Activated naive CD8-positive, alpha-beta T cell treated with anti-CD3 and anti-CD28 coated beads, Interleukin-2, amount 50 U/mL, for 24 hours (primary cell): ENCODE measurements around the gene ADRB2.

ENCODE experiments used
- ATAC-seq: fragments of 150-1000 bp; cut with Tn5 transposase; one replicate; pipeline ENCODE4 v1.10.0; 2021
- DNase-seq: peaks from one replicate; pipeline ENCODE4 v3.0.0; 2021
- H3K27ac Mint-ChIP-seq: one replicate; pipeline ENCODE4 v1.8.0; 2021; ENCODE audit warnings: mild to moderate bottlenecking, mixed read lengths
- H3K27me3 Mint-ChIP-seq: one replicate; pipeline ENCODE4 v1.8.0; 2021; ENCODE audit warnings: mixed read lengths
- H3K36me3 Mint-ChIP-seq: one replicate; pipeline ENCODE4 v1.8.0; 2021; ENCODE audit warnings: low read depth, mixed read lengths
- H3K4me1 Mint-ChIP-seq: one replicate; pipeline ENCODE4 v1.8.0; 2021; ENCODE audit warnings: mixed read lengths
- H3K4me3 Mint-ChIP-seq: one replicate; pipeline ENCODE4 v1.8.0; 2021; ENCODE audit warnings: mild to moderate bottlenecking, moderate library complexity, mixed read lengths
- H3K9me3 Mint-ChIP-seq: one replicate; pipeline ENCODE4 v1.8.0; 2021; ENCODE audit warnings: mixed read lengths

Gene ADRB2

GRCh38 chr5:148826053-148826738 lies at the start of gene ADRB2:
TSS of gene ADRB2 (plus strand) at chr5:148826611. CDS start at chr5:148826832, 221 bp downstream.
- H3K4me1 Mint-ChIP-seq: peaks cover 48% of the 10 kb centered on the region

DNA sequence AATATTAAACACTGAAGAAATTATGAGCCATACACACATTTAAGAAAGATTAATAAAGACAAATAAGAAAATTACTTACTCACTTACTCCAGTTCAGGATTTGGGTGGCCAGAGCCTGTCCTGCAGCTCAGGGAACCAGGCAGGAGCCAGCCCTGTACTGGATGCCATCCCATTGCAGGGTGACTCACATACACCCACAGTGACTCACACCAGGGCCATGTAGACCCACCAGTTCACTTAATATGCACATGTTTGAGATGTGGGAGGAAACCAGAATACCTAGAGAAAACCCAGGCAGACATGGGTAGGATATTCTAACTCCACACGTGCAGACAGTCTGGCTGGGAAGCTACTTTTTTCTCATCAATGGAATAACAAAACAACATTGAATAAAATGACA lies 49.6 kb upstream of the ADRB2 start:
- H3K4me1 Mint-ChIP-seq: peaks cover 11% of the 10 kb centered on the region
- peaks cover 20% of the 10 kb centered on the region for H3K27me3 Mint-ChIP-seq
- no peak for DNase-seq
- no peaks in the 10 kb centered on the region for H3K36me3 Mint-ChIP-seq
- peak; percentile 99 for ATAC-seq
- H3K4me3 Mint-ChIP-seq: no peak overlapping the region
- H3K27ac Mint-ChIP-seq: no peak overlapping the region
- no peaks in the 10 kb centered on the region for H3K9me3 Mint-ChIP-seq

More at GRCh38 chr5:148826053-148826738, at the start of gene ADRB2:
- peaks cover 21% of the 10 kb centered on the region for H3K27me3 Mint-ChIP-seq
- ATAC-seq (peak; percentile 91), DNase-seq (peak; percentile 86)
- H3K4me3 Mint-ChIP-seq: peak within 1 kb of the TSS; percentile 89
- no peaks in the 10 kb centered on the region for H3K9me3 Mint-ChIP-seq
- H3K27ac Mint-ChIP-seq: peak within 1 kb of the TSS; percentile 32
- H3K36me3 Mint-ChIP-seq: no peaks in the 10 kb centered on the region

- ATAC-seq (no peak), DNase-seq (no peak)
- Mint-ChIP-seq H3K4me1 (peaks cover 11% of the 10 kb centered on the region), H3K27ac (no peak overlapping the region), H3K4me3 (no peak overlapping the region), H3K27me3 (peaks cover 24% of the 10 kb centered on the region), H3K9me3 (no peaks in the 10 kb centered on the region), H3K36me3 (no peaks in the 10 kb centered on the region)
Observed at GRCh38 chr5:148778882-148779281, 47.5 kb upstream of the ADRB2 start.

GRCh38 chr5:148780711-148781110 lies 45.7 kb upstream of the ADRB2 start:
- H3K27me3 Mint-ChIP-seq: peaks cover 20% of the 10 kb centered on the region
- peaks cover 9% of the 10 kb centered on the region for H3K4me1 Mint-ChIP-seq
- no peak overlapping the region for H3K27ac Mint-ChIP-seq
- H3K4me3 Mint-ChIP-seq: no peak overlapping the region
- no peaks in the 10 kb centered on the region for H3K36me3 Mint-ChIP-seq
- no peaks in the 10 kb centered on the region for H3K9me3 Mint-ChIP-seq
- no peak for DNase-seq
- no peak for ATAC-seq

DNA sequence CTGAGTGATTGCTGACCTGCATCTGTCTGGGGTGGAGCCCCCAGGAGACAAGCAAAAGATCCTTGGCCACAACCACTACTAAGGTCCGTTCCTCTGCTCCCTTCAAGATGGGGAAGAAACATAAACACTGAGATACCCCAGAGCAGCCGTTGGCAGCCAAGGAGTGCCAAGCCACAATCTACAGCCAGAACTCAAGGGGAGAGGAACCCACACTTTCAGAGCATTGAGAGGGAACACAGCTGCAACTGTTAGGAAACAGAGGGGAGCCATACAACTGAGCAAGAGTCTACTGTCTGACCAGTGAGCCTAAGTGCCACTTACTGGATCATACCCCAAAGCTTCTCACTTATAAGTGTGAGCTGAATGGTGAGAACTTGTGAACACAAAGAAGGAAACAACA lies 44.6 kb upstream of the ADRB2 start:
- Mint-ChIP-seq H3K9me3 (no peaks in the 10 kb centered on the region), H3K27ac (no peak overlapping the region), H3K4me1 (peaks cover 9% of the 10 kb centered on the region), H3K36me3 (no peaks in the 10 kb centered on the region), H3K27me3 (peaks cover 20% of the 10 kb centered on the region), H3K4me3 (no peak overlapping the region)
- DNase-seq (no peak), ATAC-seq (no peak)

DNA sequence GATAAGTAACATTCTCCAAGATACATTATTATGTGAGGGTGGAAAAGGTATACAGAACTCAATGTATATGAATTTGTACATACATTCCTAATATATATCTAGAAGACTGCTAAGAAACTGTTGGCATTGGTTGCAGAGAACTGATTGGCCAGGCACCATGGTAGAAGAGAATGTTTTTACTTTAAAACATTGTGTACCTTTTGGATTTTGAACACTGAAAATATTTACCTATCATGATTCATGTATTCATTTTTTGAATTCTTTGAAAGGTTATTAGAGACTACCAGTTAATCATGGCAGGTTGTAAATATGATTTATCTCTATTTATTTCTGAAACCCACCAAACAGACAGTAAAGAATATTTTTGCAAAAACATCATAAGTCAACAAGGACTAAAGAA lies 41.2 kb upstream of the ADRB2 start:
- Mint-ChIP-seq H3K4me1 (peaks cover 6% of the 10 kb centered on the region), H3K36me3 (no peaks in the 10 kb centered on the region), H3K9me3 (no peaks in the 10 kb centered on the region), H3K27me3 (peaks cover 21% of the 10 kb centered on the region), H3K27ac (no peak overlapping the region), H3K4me3 (no peak overlapping the region)
- DNase-seq (no peak), ATAC-seq (no peak)

DNA sequence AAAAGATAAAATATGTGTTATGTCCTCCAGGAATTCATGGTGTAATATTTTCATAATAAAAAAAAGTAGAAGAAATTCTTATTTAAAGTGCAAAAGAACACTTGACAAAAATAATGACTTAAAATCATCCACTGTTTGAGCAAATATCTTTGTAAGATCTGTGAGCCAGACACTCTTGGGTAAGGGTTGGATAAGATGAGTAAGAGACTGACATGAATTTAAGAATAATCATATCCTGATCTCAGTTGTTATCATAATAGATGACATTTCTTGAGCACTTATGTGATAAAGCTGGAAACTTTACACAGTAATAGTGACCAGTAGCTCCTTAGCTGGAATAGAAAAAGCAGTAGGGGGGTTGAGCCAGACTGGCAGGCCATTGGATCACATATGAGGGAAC lies 40.0 kb upstream of the ADRB2 start:
- Mint-ChIP-seq H3K27me3 (peaks cover 21% of the 10 kb centered on the region), H3K27ac (no peak overlapping the region), H3K4me1 (peaks cover 19% of the 10 kb centered on the region), H3K36me3 (no peaks in the 10 kb centered on the region), H3K4me3 (no peak overlapping the region), H3K9me3 (no peaks in the 10 kb centered on the region)
- DNase-seq (no peak), ATAC-seq (no peak)

GRCh38 chr5:148788636-148789035 lies 37.8 kb upstream of the ADRB2 start:
- H3K27ac Mint-ChIP-seq: no peak overlapping the region
- DNase-seq (no peak), ATAC-seq (no peak)
- H3K36me3 Mint-ChIP-seq: no peaks in the 10 kb centered on the region
- peaks cover 36% of the 10 kb centered on the region for H3K4me1 Mint-ChIP-seq
- no peaks in the 10 kb centered on the region for H3K9me3 Mint-ChIP-seq
- no peak overlapping the region for H3K4me3 Mint-ChIP-seq
- H3K27me3 Mint-ChIP-seq: peaks cover 12% of the 10 kb centered on the region

DNA sequence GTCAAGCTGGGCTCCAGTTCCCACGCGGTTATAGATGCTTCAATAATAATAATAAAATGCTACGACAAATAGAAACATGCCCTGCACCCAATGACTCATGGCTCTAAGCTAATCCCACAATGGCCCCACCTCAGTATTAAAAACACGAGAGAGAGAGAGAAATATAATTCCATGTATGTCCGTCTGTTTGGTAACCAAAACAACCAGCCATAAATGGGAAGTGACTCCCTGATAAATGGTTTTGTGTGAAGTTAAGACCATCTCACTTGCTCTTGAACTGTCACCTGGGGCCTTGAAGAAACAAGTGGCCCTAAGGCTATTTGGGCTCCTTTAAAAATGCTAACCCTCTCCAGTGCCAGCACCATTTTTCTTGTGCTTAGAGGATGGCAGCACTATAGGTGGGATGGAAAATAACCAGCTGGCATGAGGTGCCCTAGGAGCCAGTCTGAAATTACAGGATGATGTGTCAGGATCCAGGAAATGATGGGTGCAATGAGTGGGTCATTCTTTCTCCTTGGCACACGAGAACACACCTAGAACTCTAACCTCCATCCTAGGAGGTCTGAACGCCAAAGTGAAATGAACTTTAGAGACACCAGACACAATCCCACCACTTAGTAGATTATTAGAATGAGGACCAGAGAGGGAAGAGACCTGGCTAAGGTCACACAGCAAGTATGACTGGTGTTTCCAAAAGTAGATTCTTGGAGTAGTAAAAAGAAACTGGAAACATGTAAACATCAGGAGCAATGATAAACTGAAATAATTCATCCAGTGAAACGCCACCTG lies 35.7 kb upstream of the ADRB2 start:
- Mint-ChIP-seq H3K4me1 (peaks cover 45% of the 10 kb centered on the region), H3K4me3 (peak overlapping the region; percentile 19), H3K36me3 (no peaks in the 10 kb centered on the region), H3K9me3 (no peaks in the 10 kb centered on the region), H3K27me3 (peaks cover 19% of the 10 kb centered on the region), H3K27ac (peak overlapping the region; percentile 64)
- ATAC-seq (peak; percentile 31), DNase-seq (no peak)

DNA sequence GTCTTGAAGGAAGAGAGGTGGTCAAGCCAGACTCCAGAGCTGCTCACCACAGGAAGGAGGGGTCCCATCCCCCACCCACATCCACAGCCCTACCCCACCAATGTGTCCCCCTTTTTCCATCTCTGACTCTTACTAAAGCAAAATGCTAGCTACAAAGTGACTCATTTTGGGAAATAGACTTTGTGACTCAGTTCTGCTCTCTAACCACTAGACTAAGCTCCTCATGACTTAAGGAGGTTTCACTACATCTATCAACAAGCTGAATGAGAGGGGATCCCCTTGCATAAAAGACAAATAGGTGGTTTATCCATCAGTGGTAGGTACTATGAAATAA lies 35.1 kb upstream of the ADRB2 start:
- Mint-ChIP-seq H3K4me1 (peaks cover 45% of the 10 kb centered on the region), H3K4me3 (no peak overlapping the region), H3K27ac (peak overlapping the region; percentile 64), H3K36me3 (no peaks in the 10 kb centered on the region), H3K9me3 (no peaks in the 10 kb centered on the region), H3K27me3 (peaks cover 22% of the 10 kb centered on the region)
- peak; percentile 95 for ATAC-seq
- DNase-seq: peak; percentile 57

DNA sequence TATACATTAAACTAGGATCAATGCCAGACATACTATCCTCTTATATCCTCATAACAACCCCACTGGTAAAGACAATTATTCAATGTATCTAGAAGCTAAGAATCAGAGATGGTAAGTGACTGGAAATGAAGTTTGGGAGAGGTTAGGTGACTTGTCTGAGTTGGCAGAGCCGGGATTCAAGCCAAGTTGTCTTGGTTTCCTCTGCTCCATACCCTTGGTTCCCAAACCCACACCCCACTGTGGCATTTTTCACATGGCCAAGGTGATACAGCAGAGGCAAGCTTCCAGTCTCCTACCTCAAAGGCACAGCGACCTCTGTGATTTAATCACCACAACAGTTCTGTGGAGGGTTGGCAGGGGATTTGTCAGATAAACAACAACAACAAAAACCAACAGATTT lies 34.7 kb upstream of the ADRB2 start:
- no peaks in the 10 kb centered on the region for H3K36me3 Mint-ChIP-seq
- H3K27me3 Mint-ChIP-seq: peaks cover 22% of the 10 kb centered on the region
- peaks cover 44% of the 10 kb centered on the region for H3K4me1 Mint-ChIP-seq
- peak overlapping the region; percentile 64 for H3K27ac Mint-ChIP-seq
- DNase-seq: no peak
- H3K9me3 Mint-ChIP-seq: no peaks in the 10 kb centered on the region
- ATAC-seq: no peak
- H3K4me3 Mint-ChIP-seq: no peak overlapping the region

GRCh38 chr5:148792744-148793143 lies 33.7 kb upstream of the ADRB2 start:
- Mint-ChIP-seq H3K27ac (no peak overlapping the region), H3K4me1 (peaks cover 43% of the 10 kb centered on the region), H3K27me3 (peaks cover 22% of the 10 kb centered on the region), H3K36me3 (no peaks in the 10 kb centered on the region), H3K9me3 (no peaks in the 10 kb centered on the region), H3K4me3 (no peak overlapping the region)
- DNase-seq (no peak), ATAC-seq (no peak)

DNA sequence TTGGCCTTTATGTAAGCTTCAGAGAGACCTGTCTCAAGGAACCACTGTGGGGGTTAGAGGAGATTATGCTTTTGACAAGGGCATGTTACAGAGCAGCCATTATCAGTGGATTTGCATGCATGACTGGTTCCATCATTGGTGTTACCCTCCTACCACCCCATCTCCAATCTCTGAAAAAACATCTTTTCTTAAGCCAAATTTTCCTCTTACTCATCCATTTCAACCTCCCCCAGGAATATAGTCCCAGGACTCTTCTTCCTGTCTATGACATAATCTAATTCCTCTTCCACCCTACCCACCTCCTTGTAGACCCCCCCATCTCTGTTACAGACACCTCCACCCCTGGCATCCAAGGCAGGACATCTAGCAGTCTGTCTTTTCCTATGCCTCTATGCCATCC lies 33.1 kb upstream of the ADRB2 start:
- DNase-seq: no peak
- Mint-ChIP-seq H3K4me3 (no peak overlapping the region), H3K9me3 (no peaks in the 10 kb centered on the region), H3K36me3 (no peaks in the 10 kb centered on the region), H3K4me1 (peaks cover 43% of the 10 kb centered on the region), H3K27me3 (peaks cover 21% of the 10 kb centered on the region), H3K27ac (no peak overlapping the region)
- no peak for ATAC-seq

DNA sequence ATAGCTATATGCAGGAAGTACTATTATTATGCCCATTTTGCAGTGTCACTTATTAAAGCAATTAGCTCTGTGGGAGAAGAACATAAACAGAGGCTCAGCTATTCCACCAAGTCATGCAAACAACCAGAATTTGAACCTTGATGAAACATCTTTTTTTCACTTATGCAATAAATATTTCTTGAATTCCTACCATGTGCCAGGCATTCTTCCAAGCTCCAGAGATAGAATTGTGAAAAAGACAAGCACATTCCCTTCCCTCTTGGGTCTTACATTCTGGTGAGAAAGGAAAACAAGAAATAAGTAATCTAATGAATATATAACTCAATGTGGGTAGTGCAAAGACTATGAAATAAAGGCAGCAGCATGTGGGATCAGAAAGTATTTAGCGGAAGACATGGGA lies 32.1 kb upstream of the ADRB2 start:
- ATAC-seq: no peak
- Mint-ChIP-seq H3K4me3 (no peak overlapping the region), H3K9me3 (no peaks in the 10 kb centered on the region), H3K4me1 (peaks cover 47% of the 10 kb centered on the region), H3K36me3 (no peaks in the 10 kb centered on the region), H3K27ac (no peak overlapping the region), H3K27me3 (peaks cover 14% of the 10 kb centered on the region)
- DNase-seq: no peak
